ENCODE results near the gene LARGE1. TPM values are rescaled to one million over a fixed set of nuclear protein-coding genes. Genes with fewer than 3 reads are reported as not detected.

The LARGE1 gene
- total and polyA plus RNA-seq, 9 of the 15 experiments (the other 6 are each of a cell fraction or from before 2014, with no cell fraction given): 0.01 to 0.66 (median 0.14) TPM; not detected in 2

GRCh38 chr22:33781411-33781810 is 138.9 kb downstream of the LARGE1 start:
- CTCF ChIA-PET (ENCODE audit: low intra/inter-chr PET ratio): no interaction called here
- no peak for FAIRE-seq

More at GRCh38 chr22:33781411-33781810, 138.9 kb downstream of the LARGE1 start:
- H3K9ac ChIP-seq (ENCODE audit: insufficient read depth in 1 of 2, low read depth in 2 of 2, low read length in 2 of 2): no peak overlapping the region
- no peak for ATAC-seq
- H3K27ac ChIP-seq (ENCODE audit: extremely low read depth, low read depth, low read length): no peak overlapping the region
- no peaks in the 10 kb centered on the region for H3K9me3 ChIP-seq (replicated peaks; ENCODE audit: control insufficient read depth, insufficient read depth, low read depth, low read length)
- no peaks in the 10 kb centered on the region for H3K27me3 ChIP-seq (ENCODE audit: control insufficient read depth in 2 of 2, insufficient read depth in 2 of 2, low read length in 2 of 2)
- POLR2A ChIA-PET: no interaction called here
- H3K4me3 ChIP-seq: no peak overlapping the region
- no peaks in the 10 kb centered on the region for H3K36me3 ChIP-seq (ENCODE audit: control insufficient read depth, insufficient read depth, low read length)
- TF ChIP-seq ATF7 (IDR thresholded peaks at IDR 0.05): no peak
- TF ChIP-seq MNT (conservative IDR thresholded peaks at IDR 0.05): no peak
- no peak for TF ChIP-seq KLF1 (tag; IDR thresholded peaks at IDR 0.05)
- no peak for TF ChIP-seq FOXJ2 (tag; IDR thresholded peaks at IDR 0.05)
- no peak for TF ChIP-seq BCOR (IDR thresholded peaks at IDR 0.05)
- no peak for TF ChIP-seq NCOR1 (IDR thresholded peaks at IDR 0.05)
- TF ChIP-seq NR2F6 (CRISPR knock-in tag; IDR thresholded peaks at IDR 0.05): no peak
- TF ChIP-seq ZNF75A (CRISPR knock-in tag; IDR thresholded peaks at IDR 0.05): no peak
- TF ChIP-seq MAFF (IDR thresholded peaks at IDR 0.05; ENCODE audit: low read length): no peak
- TF ChIP-seq FOXP1 (CRISPR knock-in tag; IDR thresholded peaks at IDR 0.05): no peak
- no peak for TF ChIP-seq ILK (tag; IDR thresholded peaks at IDR 0.05; ENCODE audit: borderline replicate concordance, low read depth)
- TF ChIP-seq HLTF (IDR thresholded peaks at IDR 0.05): no peak
- TF ChIP-seq ZNF146 (CRISPR knock-in tag; IDR thresholded peaks at IDR 0.05; ENCODE audit: unreplicated experiment): no peak
- TF ChIP-seq NR2C1 (IDR thresholded peaks at IDR 0.05): no peak
- TF ChIP-seq NR2C1 (tag; IDR thresholded peaks at IDR 0.05): no peak
- TF ChIP-seq KLF10 (CRISPR knock-in tag; IDR thresholded peaks at IDR 0.05): no peak
- no peak for TF ChIP-seq CREB3L1 (IDR thresholded peaks at IDR 0.05; ENCODE audit: borderline replicate concordance, low read depth)
- no peak for TF ChIP-seq MAFG (tag; conservative IDR thresholded peaks at IDR 0.05)
- TF ChIP-seq CHAMP1 (IDR thresholded peaks at IDR 0.05): no peak
- no peak for TF ChIP-seq DIDO1 (tag; IDR thresholded peaks at IDR 0.05; ENCODE audit: low read depth)
- BruUV-seq (replicated peaks): no TSS peak
- H3K9me1 ChIP-seq (ENCODE audit: control insufficient read depth, insufficient read depth, low read length): no peaks in the 10 kb centered on the region
- H4K20me1 ChIP-seq (replicated peaks; ENCODE audit: control insufficient read depth, insufficient read depth, low read length): no peaks in the 10 kb centered on the region
- H2AFZ ChIP-seq (ENCODE audit: low read depth, low read length): no peak overlapping the region
- in situ Hi-C loops (cut with MboI): no loop called here
- 2% methylated on average over 4 of the region's 5 CpGs for WGBS (ENCODE audit: insufficient coverage, low coverage, missing lambda C conversion rate)
- no peak overlapping the region for H3K4me2 ChIP-seq (ENCODE audit: insufficient read depth, low read length)
- no peaks in the 10 kb centered on the region for H3K79me2 ChIP-seq (ENCODE audit: control insufficient read depth, insufficient read depth, low read length)
- H3K4me1 ChIP-seq (replicated peaks in 1 of 2; ENCODE audit: control insufficient read depth in 2 of 2, insufficient read depth in 2 of 2, low read length in 2 of 2): no peaks in the 10 kb centered on the region
- no peak for DNase-seq (ENCODE audit: extremely low read depth in 1 of 4, low spot score in 3 of 4)
- intact Hi-C loops (cut with micrococcal nuclease): no loop called here

Data from K562 (cell line).